Endodermal cell (in vitro differentiated cells): ENCODE measurements around the gene ZBTB42. TPM values are rescaled to one million over a fixed set of nuclear protein-coding genes. Genes with fewer than 3 reads are reported as not detected.

Experiments
- DNase-seq: peaks from one replicate; pipeline ENCODE4 v3.0.0-alpha.2; 2017
- H3K27ac ChIP-seq: 2 replicates; pipeline ENCODE4 v1.5.1; 2013; ENCODE audit warnings: mild to moderate bottlenecking, low read depth, low read length, moderate library complexity
- H3K27me3 ChIP-seq: 2 replicates; pipeline ENCODE4 v1.6.1; 2013; ENCODE audit warnings: mild to moderate bottlenecking, low read length, moderate library complexity; ENCODE audit not compliant: insufficient read depth, control insufficient read depth, poor library complexity, severe bottlenecking
- H3K36me3 ChIP-seq: 2 replicates; pipeline ENCODE4 v1.7.0; 2013; ENCODE audit warnings: mild to moderate bottlenecking, low read length, moderate library complexity; ENCODE audit not compliant: control insufficient read depth, insufficient read depth
- H3K4me1 ChIP-seq: one replicate; pipeline ENCODE4 v1.7.0; 2013; ENCODE audit warnings: low read length; ENCODE audit not compliant: control insufficient read depth, insufficient read depth
- H3K4me3 ChIP-seq: 2 replicates; pipeline ENCODE4 v1.5.1; 2013; ENCODE audit warnings: mild to moderate bottlenecking, low read length, moderate library complexity
- H3K9ac ChIP-seq: 2 replicates; pipeline ENCODE4 v1.6.1; 2013; ENCODE audit warnings: mild to moderate bottlenecking, low read length, moderate library complexity; ENCODE audit not compliant: poor library complexity, severe bottlenecking; ENCODE audit errors: extremely low read depth
- H3K9me3 ChIP-seq: 2 replicates; pipeline ENCODE4 v1.6.1; 2013; ENCODE audit warnings: mild to moderate bottlenecking, low read length, moderate library complexity; ENCODE audit not compliant: control insufficient read depth
- H3K27ac Mint-ChIP-seq: 2 replicates; pipeline ENCODE4 v1.8.0; 2020; ENCODE audit warnings: mixed read lengths
- H3K27me3 Mint-ChIP-seq: 2 replicates; pipeline ENCODE4 v1.8.0; 2021; ENCODE audit warnings: mild to moderate bottlenecking, mixed read lengths; ENCODE audit not compliant: insufficient read depth
- H3K36me3 Mint-ChIP-seq: 2 replicates; pipeline ENCODE4 v1.8.0; 2020; ENCODE audit warnings: low read depth, mixed read lengths
- H3K4me1 Mint-ChIP-seq: 2 replicates; pipeline ENCODE4 v1.8.0; 2020; ENCODE audit warnings: mixed read lengths
- H3K4me3 Mint-ChIP-seq: 2 replicates; pipeline ENCODE4 v1.8.0; 2020; ENCODE audit warnings: mild to moderate bottlenecking, moderate library complexity, mixed read lengths
- H3K9me3 Mint-ChIP-seq: 2 replicates; pipeline ENCODE4 v1.8.0; 2020; ENCODE audit warnings: mild to moderate bottlenecking, mixed read lengths
- WGBS, 2 experiments: methylation state at CpG; one replicate each; pipeline versions ENCODE4 v1.1.5 to v1.1.7; 2013; ENCODE audit warnings: missing lambda C conversion rate in 2 of 2, mixed read lengths in 1 of 2; ENCODE audit not compliant: insufficient coverage in 1 of 2, insufficient read length in 1 of 2; 5-methylcytosine and 5-hydroxymethylcytosine counted together
- total RNA-seq, 2 donors: library from RNA; stranded (reverse); fragmentation: NEBNext Ultra II Directional in 1 of 2; extraction: Animal tissue kit (Norgen Biotek cat#: 25700) in 1 of 2; gene quantifications; 2 replicates in 1 of 2; 3 replicates in 1 of 2; pipeline ENCODE4 v1.2.1, GENCODE V29; 2021
- TF ChIP-seq, protein P1 (sequence below): fragments of 200-600 bp; sonication (generic); conservative IDR thresholded peaks from 2 replicates; pipeline ENCODE4 v1.5.0; 2021; ENCODE audit warnings: antibody characterized with exemption, mild to moderate bottlenecking

Gene ZBTB42
- total RNA-seq, 2 donors from 2014 or later = 7.7 to 8.4 TPM

DNA sequence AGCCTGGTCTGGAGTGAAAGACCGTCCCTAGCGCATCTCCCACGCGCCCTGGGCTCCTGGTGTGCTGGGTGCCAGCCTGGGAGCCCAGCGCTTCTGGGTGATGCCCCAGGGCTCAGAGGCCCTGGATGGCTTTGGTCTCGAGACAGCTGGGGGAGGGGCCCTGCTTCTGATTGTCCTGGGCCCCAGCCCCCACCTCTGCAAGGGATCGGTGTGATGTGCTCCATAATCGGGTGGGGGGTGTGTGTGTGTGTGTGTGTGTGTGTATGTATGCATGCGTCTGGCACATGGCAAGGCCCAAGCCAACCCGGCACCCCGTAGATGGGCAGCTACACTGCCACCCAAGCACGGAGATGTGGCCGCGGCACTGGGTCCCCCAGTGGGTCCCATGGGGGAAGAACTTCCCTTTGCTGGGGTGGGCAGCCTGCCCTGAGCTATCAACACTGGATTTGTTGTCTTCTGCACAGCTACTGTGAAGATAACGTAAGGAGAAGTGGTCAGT lies 3.1 kb downstream of the ZBTB42 start:
- peaks cover 4% of the 10 kb centered on the region for H3K4me1 ChIP-seq
- no peak overlapping the region for H3K27ac Mint-ChIP-seq
- peaks cover 3% of the 10 kb centered on the region for H3K36me3 Mint-ChIP-seq
- H3K4me3 Mint-ChIP-seq = no peak overlapping the region
- H3K4me3 ChIP-seq = no peak overlapping the region
- no peaks in the 10 kb centered on the region for H3K36me3 ChIP-seq
- H3K27ac ChIP-seq = no peak overlapping the region
- H3K9ac ChIP-seq = no peak overlapping the region
- peaks cover 9% of the 10 kb centered on the region for H3K4me1 Mint-ChIP-seq
- no peak for DNase-seq
- WGBS, 2 experiments = 93 to 100% methylated on average over 4 to 15 of the region's 15 CpGs
- H3K9me3 ChIP-seq = no peaks in the 10 kb centered on the region
- H3K27me3 ChIP-seq = peaks cover 21% of the 10 kb centered on the region
- H3K9me3 Mint-ChIP-seq = no peaks in the 10 kb centered on the region
- H3K27me3 Mint-ChIP-seq = peaks cover 26% of the 10 kb centered on the region
- TF ChIP-seq, protein P1, sequence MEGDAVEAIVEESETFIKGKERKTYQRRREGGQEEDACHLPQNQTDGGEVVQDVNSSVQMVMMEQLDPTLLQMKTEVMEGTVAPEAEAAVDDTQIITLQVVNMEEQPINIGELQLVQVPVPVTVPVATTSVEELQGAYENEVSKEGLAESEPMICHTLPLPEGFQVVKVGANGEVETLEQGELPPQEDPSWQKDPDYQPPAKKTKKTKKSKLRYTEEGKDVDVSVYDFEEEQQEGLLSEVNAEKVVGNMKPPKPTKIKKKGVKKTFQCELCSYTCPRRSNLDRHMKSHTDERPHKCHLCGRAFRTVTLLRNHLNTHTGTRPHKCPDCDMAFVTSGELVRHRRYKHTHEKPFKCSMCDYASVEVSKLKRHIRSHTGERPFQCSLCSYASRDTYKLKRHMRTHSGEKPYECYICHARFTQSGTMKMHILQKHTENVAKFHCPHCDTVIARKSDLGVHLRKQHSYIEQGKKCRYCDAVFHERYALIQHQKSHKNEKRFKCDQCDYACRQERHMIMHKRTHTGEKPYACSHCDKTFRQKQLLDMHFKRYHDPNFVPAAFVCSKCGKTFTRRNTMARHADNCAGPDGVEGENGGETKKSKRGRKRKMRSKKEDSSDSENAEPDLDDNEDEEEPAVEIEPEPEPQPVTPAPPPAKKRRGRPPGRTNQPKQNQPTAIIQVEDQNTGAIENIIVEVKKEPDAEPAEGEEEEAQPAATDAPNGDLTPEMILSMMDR = no peak

DNA sequence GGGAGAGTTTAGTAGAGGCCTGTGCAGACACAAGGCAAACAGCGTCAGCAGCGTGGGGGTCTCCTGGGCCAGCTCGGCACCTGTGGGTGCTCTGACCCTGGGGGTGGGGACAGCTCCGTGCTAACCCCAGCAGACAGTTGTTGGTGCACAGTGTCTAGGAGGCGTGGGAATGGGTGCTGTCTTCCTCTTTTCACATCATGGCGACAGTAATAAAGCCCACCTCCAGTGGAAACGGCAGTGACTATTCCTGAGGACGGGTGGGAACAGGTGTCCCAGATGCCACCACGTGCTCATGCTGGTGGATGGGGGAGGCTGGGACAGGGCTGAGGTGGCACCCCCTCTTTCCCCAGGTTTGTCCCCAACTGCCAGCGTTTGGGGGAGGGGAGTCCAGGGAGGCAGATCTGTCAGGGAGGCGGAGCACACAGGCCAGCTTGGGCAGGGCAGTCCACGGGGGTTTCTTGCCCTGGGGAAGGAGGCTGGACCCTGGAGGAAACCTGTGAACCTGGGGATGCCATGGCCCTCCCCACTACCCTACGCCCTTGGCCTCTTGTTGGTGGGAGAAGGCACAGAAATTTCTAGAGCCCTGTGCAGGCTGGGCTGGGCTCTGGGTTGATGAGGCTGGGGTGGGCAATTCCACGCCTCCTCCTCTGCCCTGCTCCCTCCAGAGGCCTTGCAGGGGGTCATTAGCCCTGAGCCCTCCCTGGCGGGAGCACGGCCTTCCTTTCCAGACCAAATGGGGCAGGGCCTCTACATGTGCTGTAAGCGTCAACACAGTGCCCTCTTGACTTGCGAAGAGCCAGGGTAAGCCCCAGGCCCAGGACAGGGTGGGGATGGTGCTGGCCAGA lies 3.8 kb downstream of the ZBTB42 start:
- peaks cover 2% of the 10 kb centered on the region for H3K4me1 Mint-ChIP-seq
- H3K9me3 Mint-ChIP-seq = no peaks in the 10 kb centered on the region
- H3K36me3 ChIP-seq = no peaks in the 10 kb centered on the region
- H3K4me3 Mint-ChIP-seq = no peak overlapping the region
- TF ChIP-seq, protein P1 = no peak
- H3K36me3 Mint-ChIP-seq = peaks cover 3% of the 10 kb centered on the region
- 89 to 91% methylated on average over 9 to 18 of the region's 18 CpGs for WGBS, 2 experiments
- H3K4me3 ChIP-seq = no peak overlapping the region
- no peak overlapping the region for H3K27ac ChIP-seq
- H3K27ac Mint-ChIP-seq = no peak overlapping the region
- peaks cover 24% of the 10 kb centered on the region for H3K27me3 Mint-ChIP-seq
- no peak overlapping the region for H3K9ac ChIP-seq
- DNase-seq = no peak
- H3K4me1 ChIP-seq = peaks cover 4% of the 10 kb centered on the region
- no peaks in the 10 kb centered on the region for H3K9me3 ChIP-seq
- peaks cover 21% of the 10 kb centered on the region for H3K27me3 ChIP-seq

DNA sequence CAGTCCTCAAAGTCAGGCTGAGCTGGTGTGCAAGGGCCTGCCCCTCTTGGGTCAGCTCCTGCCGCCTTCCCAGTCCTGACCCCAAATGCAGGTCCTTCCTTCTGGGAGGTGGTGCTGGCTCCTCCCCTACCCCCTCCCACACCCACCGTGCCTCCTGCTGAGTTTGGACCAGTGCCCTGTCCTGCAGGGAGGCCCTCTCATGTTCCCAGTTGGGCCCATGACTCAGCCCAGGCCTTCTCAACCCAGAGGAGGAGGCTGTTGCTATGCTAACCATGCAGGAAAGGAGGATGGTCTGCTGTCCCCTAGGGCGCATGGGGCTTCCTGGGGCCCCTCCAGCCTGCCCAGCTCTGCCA lies 4.4 kb downstream of the ZBTB42 start:
- no peak overlapping the region for H3K9ac ChIP-seq
- Mint-ChIP-seq H3K9me3 (no peaks in the 10 kb centered on the region), H3K27me3 (peaks cover 24% of the 10 kb centered on the region), H3K4me1 (no peaks in the 10 kb centered on the region), H3K27ac (no peak overlapping the region), H3K36me3 (peaks cover 3% of the 10 kb centered on the region), H3K4me3 (no peak overlapping the region)
- peaks cover 4% of the 10 kb centered on the region for H3K4me1 ChIP-seq
- no peaks in the 10 kb centered on the region for H3K36me3 ChIP-seq
- no peak overlapping the region for H3K27ac ChIP-seq
- peaks cover 21% of the 10 kb centered on the region for H3K27me3 ChIP-seq
- 74 to 100% methylated on average over 1 to 3 of the region's 3 CpGs for WGBS, 2 experiments
- no peak for DNase-seq
- TF ChIP-seq, protein P1 = no peak
- no peaks in the 10 kb centered on the region for H3K9me3 ChIP-seq
- H3K4me3 ChIP-seq = no peak overlapping the region
